Endothelial cell of umbilical vein (primary cell): Measurements from ENCODE around the gene BSG.

Experiments used
- CTCF ChIP-seq, 2 donors: IDR thresholded peaks; 1 replicate in 1 of 2; 2 replicates in 1 of 2; pipeline ENCODE4 v1.5.1; 2011; ENCODE audit warnings: low read length in 2 of 2, mild to moderate bottlenecking in 2 of 2, moderate library complexity in 2 of 2, control low read depth in 1 of 2, inconsistent platforms in 1 of 2, low read depth in 1 of 2; ENCODE audit not compliant: insufficient read depth in 1 of 2; ENCODE audit errors: extremely low read depth in 1 of 2
- EZH2 ChIP-seq: IDR thresholded peaks from 2 replicates; pipeline ENCODE4 v1.6.1; 2012; ENCODE audit warnings: borderline replicate concordance, low read depth, mild to moderate bottlenecking, moderate library complexity, low read length, inconsistent platforms; ENCODE audit not compliant: severe bottlenecking
- GATA2 ChIP-seq: IDR thresholded peaks from 2 replicates; pipeline ENCODE4 v1.7.0; 2011; ENCODE audit warnings: low read depth, mild to moderate bottlenecking, moderate library complexity, mixed read lengths, low read length; ENCODE audit not compliant: insufficient read length, insufficient read depth
- MYC ChIP-seq: IDR thresholded peaks from one replicate; pipeline ENCODE4 v1.6.1; 2011; ENCODE audit warnings: mild to moderate bottlenecking, low read depth, low read length
- POLR2A ChIP-seq: IDR thresholded peaks from 2 replicates; pipeline ENCODE4 v1.6.1; 2012; ENCODE audit warnings: low read depth, mild to moderate bottlenecking, control low read depth, low read length
- TF ChIP-seq, protein P1 (sequence below): IDR thresholded peaks from 2 replicates; pipeline ENCODE4 v1.6.1; 2011; ENCODE audit not compliant: insufficient read depth, insufficient read length

GRCh38 chr19:572743-573518, 535 bp downstream of the BSG start:
- TF ChIP-seq, protein P1, sequence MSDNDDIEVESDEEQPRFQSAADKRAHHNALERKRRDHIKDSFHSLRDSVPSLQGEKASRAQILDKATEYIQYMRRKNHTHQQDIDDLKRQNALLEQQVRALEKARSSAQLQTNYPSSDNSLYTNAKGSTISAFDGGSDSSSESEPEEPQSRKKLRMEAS = no peak
- TF ChIP-seq CTCF (IDR thresholded peaks at IDR 0.05; ENCODE audit: extremely low read depth in 1 of 2, insufficient read depth in 1 of 2, low read depth in 1 of 2, low read length in 2 of 2) (no peak), POLR2A (no peak), MYC (no peak), EZH2 (no peak), GATA2 (no peak)
